ENCODE results near the gene ITPR1. TPM values are rescaled to one million over a fixed set of nuclear protein-coding genes. Genes with fewer than 3 reads are reported as not detected.
A peak's percentile ranks its signal among the peaks of the same experiment; 100 is the strongest.
"Not testable (repeated sequence)": the region's sequence is repeated elsewhere in the genome, so short reads cannot be mapped to it uniquely, and the experiment has no call there.

ITPR1 gene
- polyA plus RNA-seq, 2 of the 4 experiments (the other 2 are of a cell fraction): 2.8 to 9.6 TPM

DNA sequence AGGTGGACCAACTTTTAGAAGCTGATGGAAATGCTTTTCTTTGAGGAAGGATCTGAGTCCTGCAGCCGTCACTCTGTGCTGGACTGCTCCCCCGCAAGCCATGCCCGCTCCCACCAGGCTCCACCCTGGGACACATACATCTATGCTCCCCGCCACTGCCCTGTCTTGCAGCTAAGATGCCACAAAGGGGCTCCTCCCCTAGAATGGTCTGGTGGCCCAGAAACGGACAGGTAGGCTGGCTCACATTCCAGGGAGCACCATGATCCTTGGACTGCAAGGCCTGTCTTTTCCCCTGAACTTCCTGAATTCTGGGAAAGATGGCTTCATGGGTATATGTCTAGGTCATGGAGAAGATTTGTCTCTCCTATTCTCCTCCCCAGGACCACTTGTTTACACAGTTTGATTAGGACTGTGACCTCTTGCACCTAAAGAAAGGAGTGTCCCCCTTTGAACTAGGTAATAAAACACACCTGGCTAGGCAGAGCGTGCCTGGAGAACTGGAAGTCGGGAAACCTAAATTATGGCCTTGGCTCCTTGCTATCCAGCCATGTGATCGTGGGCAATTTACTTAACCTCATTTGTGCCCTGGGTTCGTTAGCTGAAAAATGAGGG is 265.2 kb downstream of the ITPR1 start:
- Histone ChIP-seq H3K4me2 (no peak overlapping the region), H3K4me3 (no peak overlapping the region), H3K9me3 (no peaks in the 10 kb centered on the region), H3K27ac (peak overlapping the region in 1 of 2 experiments; percentile 20; a peak in 1 of 6 replicates), H3K4me1 (peaks cover 4% of the 10 kb centered on the region; the same call in 1 of the 3 replicates)
- POLR2A ChIA-PET: interaction anchor here (1.0 kb wide), 1 partner anchor 268 kb away, joined by 3 read pairs; no protein-coding TSS in a partner anchor
- no peak for FAIRE-seq
- 87% methylated on average over 8 of the region's 9 CpGs for WGBS (ENCODE audit: missing lambda C conversion rate)
- CTCF ChIA-PET: interaction anchor here (1.3 to 1.4 kb wide), 2 partner anchors 47 to 218 kb away, joined by 3 to 5 read pairs; no protein-coding TSS in a partner anchor
- TF ChIP-seq BHLHE40 (IDR thresholded peaks at IDR 0.05; ENCODE audit: low read depth, low read length) (no peak), RNF2 (IDR thresholded peaks at IDR 0.05; ENCODE audit: borderline replicate concordance, low read depth) (no peak), KDM5A (IDR thresholded peaks at IDR 0.05) (no peak), HOXB13 (CRISPR knock-in tag; IDR thresholded peaks at IDR 0.05; ENCODE audit: low read depth) (no peak), ZNF302 (CRISPR knock-in tag; IDR thresholded peaks at IDR 0.05) (no peak)
- ATAC-seq: no peak
- no peak for DNase-seq (ENCODE audit: low read depth in 1 of 2, low spot score in 1 of 2)

DNA sequence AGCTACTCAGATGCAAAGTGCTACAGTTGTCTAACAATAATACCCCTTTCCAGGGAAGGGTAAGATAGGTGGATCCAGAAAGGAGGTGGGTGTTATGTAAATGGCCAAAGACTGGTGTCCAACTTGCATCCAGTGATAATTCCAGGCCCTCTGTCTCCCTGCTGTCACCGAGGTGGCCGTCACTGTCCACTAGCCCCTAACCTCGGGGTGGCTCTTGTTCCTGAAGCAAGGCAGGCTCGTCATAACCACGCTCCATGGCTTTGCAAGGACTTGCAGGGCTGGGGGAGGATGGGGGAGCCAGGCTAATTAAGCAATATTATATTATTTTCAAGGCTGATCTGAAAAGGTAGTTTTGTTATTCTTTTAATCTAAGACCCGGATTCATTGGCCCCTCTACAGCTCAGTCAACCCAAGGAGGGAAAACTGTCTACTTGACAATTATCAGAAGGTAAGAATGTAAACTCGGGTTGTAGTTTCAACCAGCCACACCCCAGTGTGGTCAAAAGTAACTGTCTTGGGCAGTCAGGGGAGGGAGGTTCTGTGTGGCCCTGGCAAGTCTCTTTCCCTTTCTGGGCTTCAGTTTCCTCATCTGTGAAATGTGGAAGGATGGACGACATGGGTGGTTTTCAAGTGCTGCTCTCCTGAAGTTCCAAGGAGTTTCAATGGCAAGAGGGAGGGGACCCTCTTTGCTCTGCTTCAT is 266.0 kb downstream of the ITPR1 start:
- Histone ChIP-seq H3K9me3 (no peaks in the 10 kb centered on the region), H3K4me2 (no peak overlapping the region), H3K4me1 (peaks cover 4% of the 10 kb centered on the region; the same call in 1 of the 3 replicates), H3K27ac (peak overlapping the region in 1 of 2 experiments; percentile 49; a peak in 3 of 6 replicates), H3K4me3 (no peak overlapping the region)
- CTCF ChIA-PET: interaction anchor here (0.6 to 1.4 kb wide), 2 partner anchors 48 to 192 kb away, joined by 3 read pairs; no protein-coding TSS in a partner anchor
- FAIRE-seq (no peak), ATAC-seq (peak in 1 of 2 experiments; percentile 16; a peak in 2 of 6 replicates), DNase-seq (ENCODE audit: low read depth in 1 of 2, low spot score in 1 of 2) (no peak)
- WGBS (ENCODE audit: missing lambda C conversion rate): 86% methylated on average over 8 of the region's 8 CpGs
- POLR2A ChIA-PET: interaction anchor here (1.0 kb wide), 1 partner anchor 267 kb away, joined by 3 read pairs; no protein-coding TSS in a partner anchor
- no peak for TF ChIP-seq TP53 (CRISPR knock-in tag; IDR thresholded peaks at IDR 0.05)
- peak; percentile 59 for TF ChIP-seq MAFK (IDR thresholded peaks at IDR 0.05; ENCODE audit: partially characterized antibody)

DNA sequence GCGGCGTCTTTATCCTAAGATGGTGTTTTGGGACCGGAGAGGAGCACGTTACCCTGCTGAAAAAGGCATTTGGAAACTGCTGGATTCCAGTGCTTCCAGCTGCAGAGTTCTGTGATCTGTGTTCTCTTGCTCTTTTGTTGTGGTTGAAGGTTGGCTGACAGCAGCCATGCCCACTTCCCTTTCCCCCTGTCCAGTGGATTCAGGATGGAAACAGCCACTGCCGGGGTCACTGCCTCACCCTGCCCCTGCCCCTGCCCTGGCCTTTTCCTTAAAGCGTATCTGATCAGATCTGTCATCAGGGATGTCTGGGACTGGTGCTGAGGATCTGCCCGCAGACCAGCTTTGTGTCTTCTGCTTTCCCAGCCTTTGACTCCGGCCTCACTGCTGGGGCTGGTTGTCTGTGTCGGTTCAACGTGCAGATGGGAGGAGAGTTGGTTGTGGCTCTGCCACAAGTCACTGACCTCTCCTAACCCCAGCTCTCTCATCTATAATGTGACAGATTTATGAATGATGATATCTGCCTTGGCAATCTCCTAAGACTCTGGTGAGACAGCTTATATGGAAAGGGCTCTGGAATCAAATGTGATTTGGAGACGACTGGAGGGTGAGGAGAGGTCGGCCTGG is 266.7 kb downstream of the ITPR1 start:
- Histone ChIP-seq H3K4me1 (peaks cover 4% of the 10 kb centered on the region; the same call in 1 of the 3 replicates), H3K4me3 (no peak overlapping the region), H3K4me2 (no peak overlapping the region), H3K9me3 (no peaks in the 10 kb centered on the region), H3K27ac (peak overlapping the region in 1 of 2 experiments; percentile 49; a peak in 3 of 6 replicates)
- TF ChIP-seq GATA3 (IDR thresholded peaks at IDR 0.05; ENCODE audit: borderline replicate concordance): peak; percentile 56; the same call in 1 of the 2 replicates
- no peak for TF ChIP-seq FOXS1 (CRISPR knock-in tag; IDR thresholded peaks at IDR 0.05)
- POLR2A ChIA-PET: interaction anchor here (0.5 to 1.0 kb wide), 2 partner anchors 267 kb away, joined by 3 to 4 read pairs; partner anchors contain the start of gene ITPR1
- no peak for DNase-seq (ENCODE audit: low read depth in 1 of 2, low spot score in 1 of 2)
- WGBS (ENCODE audit: missing lambda C conversion rate): 71% methylated on average over 12 of the region's 12 CpGs
- FAIRE-seq: no peak
- ATAC-seq: peak in 1 of 2 experiments; percentile 58; a peak in 3 of 6 replicates
- CTCF ChIA-PET: interaction anchor here (0.6 to 1.4 kb wide), 2 partner anchors 48 to 192 kb away, joined by 3 read pairs; no protein-coding TSS in a partner anchor

DNA sequence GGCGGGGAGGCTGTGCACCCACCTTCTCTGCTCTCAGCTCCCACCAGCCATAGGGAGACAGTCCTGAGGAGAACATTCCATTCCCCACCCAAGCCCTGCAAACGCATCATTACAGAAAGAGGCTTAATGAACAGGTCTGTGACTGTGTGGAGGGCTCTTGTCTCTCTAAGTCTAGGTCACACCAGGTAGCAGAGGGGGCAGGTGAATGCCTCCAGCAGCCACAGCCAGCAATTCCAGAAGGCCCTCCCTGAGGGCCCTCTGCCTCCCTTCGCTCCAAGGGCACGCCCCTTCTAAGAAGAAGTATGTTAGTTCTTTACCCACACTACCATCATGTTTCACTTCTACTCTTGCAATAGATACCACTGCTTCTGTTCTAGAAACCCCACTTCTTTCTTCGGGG is 268.6 kb downstream of the ITPR1 start:
- Histone ChIP-seq H3K9me3 (peaks cover 17% of the 10 kb centered on the region), H3K4me1 (peaks cover 4% of the 10 kb centered on the region; the same call in 1 of the 3 replicates), H3K4me3 (no peak overlapping the region), H3K27ac (no peak overlapping the region), H3K4me2 (no peak overlapping the region)
- DNase-seq (ENCODE audit: low read depth in 1 of 2, low spot score in 1 of 2) (no peak), FAIRE-seq (no peak), ATAC-seq (no peak)
- CTCF ChIA-PET: no interaction called here
- TF ChIP-seq BHLHE40 (IDR thresholded peaks at IDR 0.05; ENCODE audit: low read depth, low read length) (no peak), HOXA7 (CRISPR knock-in tag; IDR thresholded peaks at IDR 0.05) (no peak), TP53 (CRISPR knock-in tag; IDR thresholded peaks at IDR 0.05) (no peak), MYC (IDR thresholded peaks at IDR 0.05; ENCODE audit: borderline replicate concordance, low read length) (no peak)
- TF ChIP-seq, protein P1, sequence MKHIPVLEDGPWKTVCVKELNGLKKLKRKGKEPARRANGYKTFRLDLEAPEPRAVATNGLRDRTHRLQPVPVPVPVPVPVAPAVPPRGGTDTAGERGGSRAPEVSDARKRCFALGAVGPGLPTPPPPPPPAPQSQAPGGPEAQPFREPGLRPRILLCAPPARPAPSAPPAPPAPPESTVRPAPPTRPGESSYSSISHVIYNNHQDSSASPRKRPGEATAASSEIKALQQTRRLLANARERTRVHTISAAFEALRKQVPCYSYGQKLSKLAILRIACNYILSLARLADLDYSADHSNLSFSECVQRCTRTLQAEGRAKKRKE (CRISPR knock-in tag; IDR thresholded peaks at IDR 0.05; ENCODE audit: low read depth): no peak
- TF ChIP-seq, protein P2, sequence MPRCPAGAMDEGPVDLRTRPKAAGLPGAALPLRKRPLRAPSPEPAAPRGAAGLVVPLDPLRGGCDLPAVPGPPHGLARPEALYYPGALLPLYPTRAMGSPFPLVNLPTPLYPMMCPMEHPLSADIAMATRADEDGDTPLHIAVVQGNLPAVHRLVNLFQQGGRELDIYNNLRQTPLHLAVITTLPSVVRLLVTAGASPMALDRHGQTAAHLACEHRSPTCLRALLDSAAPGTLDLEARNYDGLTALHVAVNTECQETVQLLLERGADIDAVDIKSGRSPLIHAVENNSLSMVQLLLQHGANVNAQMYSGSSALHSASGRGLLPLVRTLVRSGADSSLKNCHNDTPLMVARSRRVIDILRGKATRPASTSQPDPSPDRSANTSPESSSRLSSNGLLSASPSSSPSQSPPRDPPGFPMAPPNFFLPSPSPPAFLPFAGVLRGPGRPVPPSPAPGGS (IDR thresholded peaks at IDR 0.05): no peak
- POLR2A ChIA-PET: no interaction called here
- WGBS (ENCODE audit: missing lambda C conversion rate): 81% methylated on average over 5 of the region's 5 CpGs

DNA sequence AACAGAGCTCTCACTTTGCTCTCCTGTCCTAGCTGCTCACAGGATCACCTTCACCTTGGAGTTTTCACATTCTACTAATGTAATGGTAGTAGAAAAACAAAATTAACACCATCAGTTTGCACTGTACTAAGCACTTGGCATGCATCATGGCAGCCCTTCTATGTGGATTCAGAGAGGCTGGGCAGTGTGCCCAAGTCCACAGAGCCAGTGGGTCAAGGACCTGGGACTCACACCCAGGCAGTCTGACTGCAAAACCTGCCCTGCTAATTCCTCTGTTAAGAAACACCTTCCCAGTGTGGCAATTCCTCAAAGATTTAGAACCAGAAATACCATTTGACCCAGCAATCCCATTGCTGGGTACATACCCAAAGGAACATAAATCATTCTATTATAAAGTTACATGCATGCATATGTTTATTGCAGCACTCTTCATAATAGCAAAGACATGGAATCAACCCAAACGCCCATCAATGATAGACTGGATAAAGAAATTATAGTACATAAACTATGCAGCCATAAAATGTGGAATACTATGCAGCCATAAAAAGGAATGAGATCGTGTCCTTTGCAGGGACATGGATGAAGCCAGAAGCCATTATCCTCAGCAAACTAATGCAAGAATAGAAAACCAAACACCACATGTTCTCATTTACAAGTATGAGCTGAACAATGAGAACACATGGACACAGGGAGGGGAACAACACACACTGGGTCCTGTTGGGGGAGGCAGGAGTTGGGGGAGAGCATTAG is 269.5 kb downstream of the ITPR1 start:
- CTCF ChIA-PET; POLR2A ChIA-PET; ATAC-seq; DNase-seq (ENCODE audit: low read depth in 1 of 2, low spot score in 1 of 2); H3K4me2 ChIP-seq; FAIRE-seq; H3K4me3 ChIP-seq; H3K4me1 ChIP-seq; H3K27ac ChIP-seq: not testable (repeated sequence)
- peaks cover 22% of the 10 kb centered on the region for H3K9me3 ChIP-seq
- 48% methylated on average over 2 of the region's 2 CpGs for WGBS (ENCODE audit: missing lambda C conversion rate)
